A673 (cell line): ENCODE data around the gene MRM1.

Experiments
- EZH2 ChIP-seq: fragments of 200-600 bp; sonication (generic); IDR thresholded peaks from 2 replicates; pipeline ENCODE4 v1.6.1; 2017; ENCODE audit warnings: borderline replicate concordance, low read depth, mild to moderate bottlenecking, mixed read lengths, antibody characterized with exemption, low read length; ENCODE audit not compliant: poor library complexity, severe bottlenecking
- TF ChIP-seq, protein P1 (sequence below): fragments of 300-800, 200-600 bp; sonication (generic); conservative IDR thresholded peaks from 2 replicates; pipeline ENCODE4 v1.5.1; 2017; ENCODE audit warnings: low read depth, mild to moderate bottlenecking, antibody characterized with exemption, low read length, moderate library complexity, mixed read lengths

DNA sequence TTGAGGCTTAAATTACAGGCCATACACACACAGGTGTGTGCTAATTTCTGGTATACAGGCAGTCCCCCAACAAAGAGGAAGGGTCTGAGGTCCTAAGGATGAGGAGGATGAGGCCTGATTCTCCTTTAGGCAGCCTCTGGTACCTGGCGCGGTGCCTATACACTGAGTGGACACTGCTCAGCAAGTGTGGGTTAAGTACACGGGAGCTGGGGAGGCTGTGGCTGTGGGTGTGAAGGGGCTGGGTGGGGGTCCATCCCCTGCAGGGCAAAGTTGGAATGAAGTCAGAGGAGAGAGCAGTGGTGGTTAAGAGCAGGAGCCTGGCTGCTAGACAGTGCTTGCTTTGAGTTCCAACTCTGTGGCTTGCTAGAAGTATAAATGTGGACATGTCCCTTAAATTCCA lies 10.9 kb downstream of the MRM1 start:
- TF ChIP-seq, protein P1, sequence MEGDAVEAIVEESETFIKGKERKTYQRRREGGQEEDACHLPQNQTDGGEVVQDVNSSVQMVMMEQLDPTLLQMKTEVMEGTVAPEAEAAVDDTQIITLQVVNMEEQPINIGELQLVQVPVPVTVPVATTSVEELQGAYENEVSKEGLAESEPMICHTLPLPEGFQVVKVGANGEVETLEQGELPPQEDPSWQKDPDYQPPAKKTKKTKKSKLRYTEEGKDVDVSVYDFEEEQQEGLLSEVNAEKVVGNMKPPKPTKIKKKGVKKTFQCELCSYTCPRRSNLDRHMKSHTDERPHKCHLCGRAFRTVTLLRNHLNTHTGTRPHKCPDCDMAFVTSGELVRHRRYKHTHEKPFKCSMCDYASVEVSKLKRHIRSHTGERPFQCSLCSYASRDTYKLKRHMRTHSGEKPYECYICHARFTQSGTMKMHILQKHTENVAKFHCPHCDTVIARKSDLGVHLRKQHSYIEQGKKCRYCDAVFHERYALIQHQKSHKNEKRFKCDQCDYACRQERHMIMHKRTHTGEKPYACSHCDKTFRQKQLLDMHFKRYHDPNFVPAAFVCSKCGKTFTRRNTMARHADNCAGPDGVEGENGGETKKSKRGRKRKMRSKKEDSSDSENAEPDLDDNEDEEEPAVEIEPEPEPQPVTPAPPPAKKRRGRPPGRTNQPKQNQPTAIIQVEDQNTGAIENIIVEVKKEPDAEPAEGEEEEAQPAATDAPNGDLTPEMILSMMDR: no peak
- TF ChIP-seq EZH2: no peak
